HepG2 (cell line): ENCODE results near the gene RPP25L. TPM values are rescaled to one million over a fixed set of nuclear protein-coding genes. Genes with fewer than 3 reads are reported as not detected.
A peak's percentile ranks its signal among the peaks of the same experiment; 100 is the strongest.

Source experiments
- ATAC-seq: fragments of 200-7000 bp; cut with Tn5 transposase; 3 replicates; pipeline ENCODE4 v1.9.1; 2020; ENCODE audit warnings: mild to moderate bottlenecking, moderate library complexity
- BruUV-seq: library from RNA; stranded (reverse); fragments of 400-500 nt; replicated peaks from 2 replicates; lab custom pipeline; 2021; lab: Mats Ljungman, UMichigan
- CTCF ChIA-PET: fragments of 300-600 bp; formaldehyde crosslinking; extraction: SDS; loops from one replicate; lab custom pipeline; 2021; ENCODE audit warnings: low total read pairs, inconsistent platforms, low intra/inter-chr PET ratio; lab: Yijun Ruan, JAX
- POLR2A ChIA-PET: fragments of 350-600 bp; sonication (Branson Sonifier 250); formaldehyde crosslinking; loops from one replicate; lab custom pipeline; 2020; ENCODE audit warnings: antibody characterized with exemption, inconsistent platforms; lab: Yijun Ruan, JAX
- DNase-seq: peaks from one replicate; pipeline ENCODE4 v3.0.0-alpha.2; 2015; ENCODE audit warnings: low spot score
- FAIRE-seq: peaks from 3 replicates; lab custom pipeline; 2011; peaks lifted over from hg19 to GRCh38; lab: Jason Lieb, UNC
- H2AFZ ChIP-seq: one replicate; pipeline ENCODE4 v1.6.1; 2011; ENCODE audit warnings: low read length, inconsistent platforms
- H3K27ac ChIP-seq: fragments of 300-600 bp; 3 replicates; pipeline ENCODE4 v1.8.0; 2011; ENCODE audit warnings: mixed run types, mild to moderate bottlenecking, mixed read lengths, low read length, inconsistent platforms; ENCODE audit not compliant: insufficient read depth; ENCODE audit errors: extremely low read length
- H3K27me3 ChIP-seq, 2 experiments: fragments of 200-600 bp in 1 of 2; 2 replicates in 1 of 2; 3 replicates in 1 of 2; pipeline versions ENCODE4 v1.6.0 to v1.8.0; 2011; ENCODE audit warnings: low read length in 2 of 2, mild to moderate bottlenecking in 2 of 2, moderate library complexity in 2 of 2, inconsistent platforms in 1 of 2; ENCODE audit not compliant: insufficient read depth in 2 of 2, control insufficient read depth in 1 of 2
- H3K36me3 ChIP-seq, 2 experiments: fragments of 200-600 bp in 1 of 2; replicated peaks in 1 of 2; 2 replicates in 1 of 2; 3 replicates in 1 of 2; pipeline versions ENCODE4 v1.5.1 to v1.8.0; 2011; ENCODE audit warnings: low read length in 2 of 2, inconsistent platforms in 1 of 2; ENCODE audit not compliant: insufficient read depth in 2 of 2, control insufficient read depth in 1 of 2
- H3K4me1 ChIP-seq: 2 replicates; pipeline ENCODE4 v1.5.1; 2012; ENCODE audit warnings: low read length, inconsistent platforms; ENCODE audit not compliant: insufficient read depth
- H3K4me2 ChIP-seq: 2 replicates; pipeline ENCODE4 v1.6.0; 2011; ENCODE audit warnings: low read depth, low read length, inconsistent platforms
- H3K4me3 ChIP-seq, 3 experiments: fragments of 200-600 bp in 1 of 3; sonication (generic), shearing (Covaris generic) in 1 of 3; replicated peaks in 1 of 3; 2 replicates each; pipeline ENCODE4 v1.5.1; 2011 to 2016; ENCODE audit warnings: low read length in 3 of 3, inconsistent platforms in 2 of 3, low read depth in 2 of 3, mild to moderate bottlenecking in 2 of 3, control low read depth in 1 of 3, mixed read lengths in 1 of 3; ENCODE audit not compliant: insufficient read depth in 1 of 3
- H3K79me2 ChIP-seq: one replicate; pipeline ENCODE4 v1.6.1; 2011; ENCODE audit warnings: low read length, inconsistent platforms; ENCODE audit not compliant: insufficient read depth
- H3K9ac ChIP-seq: 2 replicates; pipeline ENCODE4 v1.6.0; 2011; ENCODE audit warnings: mild to moderate bottlenecking, low read depth, low read length, inconsistent platforms; ENCODE audit not compliant: insufficient read depth
- H3K9me3 ChIP-seq: 2 replicates; pipeline ENCODE4 v1.5.1; 2012; ENCODE audit warnings: mild to moderate bottlenecking, low read length
- H4K20me1 ChIP-seq: 2 replicates; pipeline ENCODE4 v1.6.0; 2011; ENCODE audit warnings: inconsistent platforms, mild to moderate bottlenecking, low read length, moderate library complexity; ENCODE audit not compliant: insufficient read depth
- ARID4A ChIP-seq: sonication (generic); formaldehyde crosslinking; IDR thresholded peaks from 2 replicates; pipeline ENCODE4 v1.5.0; 2020; ENCODE audit warnings: mild to moderate bottlenecking, missing genetic modification reagents, borderline replicate concordance
- DPF2 ChIP-seq: sonication (generic); formaldehyde crosslinking; IDR thresholded peaks from 2 replicates; pipeline ENCODE4 v1.4.0; 2020; ENCODE audit warnings: mild to moderate bottlenecking, low read depth, missing genetic modification reagents, borderline replicate concordance
- EHMT2 ChIP-seq: fragments of 200-600 bp; sonication (generic); IDR thresholded peaks from 2 replicates; pipeline ENCODE4 v1.7.0; 2017; ENCODE audit warnings: antibody characterized with exemption, low read depth, low read length, borderline replicate concordance
- FOXA1 ChIP-seq, 2 experiments: fragments of 450-650 bp in 1 of 2; sonication (generic) in 1 of 2; formaldehyde crosslinking in 1 of 2; IDR thresholded peaks; 2 replicates each; pipeline versions ENCODE4 v1.4.0 to v1.6.1; 2016 to 2020; ENCODE audit warnings: missing genetic modification reagents in 1 of 2
- HNF4A ChIP-seq: sonication (generic); formaldehyde crosslinking; IDR thresholded peaks from 2 replicates; pipeline ENCODE4 v1.4.0; 2020; ENCODE audit warnings: missing genetic modification reagents
- HNRNPH1 ChIP-seq: fragments of 200-400 bp; formaldehyde crosslinking; optimal IDR thresholded peaks from 2 replicates; pipeline ENCODE3; 2017; ENCODE audit warnings: mild to moderate bottlenecking, low read depth, low read length
- NR2F6 ChIP-seq, 2 experiments: IDR thresholded peaks; 2 replicates each; pipeline ENCODE4 v1.6.1; 2016; ENCODE audit warnings: antibody characterized with exemption in 1 of 2, mild to moderate bottlenecking in 1 of 2
- PLRG1 ChIP-seq: fragments of 450-650 bp; conservative IDR thresholded peaks from 2 replicates; pipeline ENCODE4 v1.6.1; 2016
- TEAD3 ChIP-seq: optimal IDR thresholded peaks from 2 replicates; pipeline ENCODE3; 2016; ENCODE audit warnings: borderline replicate concordance
- ZNF235 ChIP-seq: sonication (generic); formaldehyde crosslinking; IDR thresholded peaks from 2 replicates; pipeline ENCODE4 v1.8.1; 2023; ENCODE audit warnings: mild to moderate bottlenecking, missing genetic modification reagents, borderline replicate concordance
- ZNF263 ChIP-seq: sonication (generic); formaldehyde crosslinking; IDR thresholded peaks from 2 replicates; pipeline ENCODE4 v1.4.0; 2020; ENCODE audit warnings: missing genetic modification reagents
- ZNF276 ChIP-seq: sonication (generic); formaldehyde crosslinking; IDR thresholded peaks from 2 replicates; pipeline ENCODE4 v1.4.0; 2020; ENCODE audit warnings: mild to moderate bottlenecking, low read depth, missing genetic modification reagents
- ZNF552 ChIP-seq: sonication (generic); formaldehyde crosslinking; IDR thresholded peaks from 2 replicates; pipeline ENCODE4 v1.9.0; 2022; ENCODE audit warnings: missing genetic modification reagents, mild to moderate bottlenecking, borderline replicate concordance
- ZNF672 ChIP-seq: sonication (generic); formaldehyde crosslinking; IDR thresholded peaks from 2 replicates; pipeline ENCODE4 v1.8.1; 2022; ENCODE audit warnings: missing genetic modification reagents
- ZNF746 ChIP-seq: sonication (generic); formaldehyde crosslinking; IDR thresholded peaks from 2 replicates; pipeline ENCODE4 v1.8.0; 2022; ENCODE audit warnings: mild to moderate bottlenecking, missing genetic modification reagents
- ZSCAN25 ChIP-seq: sonication (generic); formaldehyde crosslinking; IDR thresholded peaks from 2 replicates; pipeline ENCODE4 v1.8.0; 2022; ENCODE audit warnings: mild to moderate bottlenecking, missing genetic modification reagents
- WGBS: methylation state at CpG from one replicate; pipeline ENCODE4 v1.1.6; 2017; ENCODE audit warnings: low lambda C conversion rate; 5-methylcytosine and 5-hydroxymethylcytosine counted together
- in situ Hi-C: cut with HindIII; loops from 2 replicates; pipeline ENCODE4 v1.10.0; 2017; ENCODE audit warnings: low pct_unique_long_range_greater_than_20kb; ENCODE audit not compliant: extremely low pct_ligation_motif_present
- intact Hi-C: fragments of 100-400 bp; cut with micrococcal nuclease; formaldehyde crosslinking; loops from one replicate; pipeline ENCODE4 v1.10.0; 2022; ENCODE audit not compliant: unreplicated experiment
- polyA plus RNA-seq, 8 experiments: library from polyadenylated mRNA; depleted of rRNA in 3 of 8; stranded (reverse) in 7 of 8; unstranded in 1 of 8; fragments of >200 nt; fragmentation: Illumina TruSeq in 4 of 8; extraction: Trizol in 4 of 8; gene quantifications; 2 replicates each; pipeline versions ENCODE4 v1.2.1 to v1.2.3, GENCODE V29; 2011 to 2016; ENCODE audit warnings: low read depth in 4 of 8, missing spikeins in 1 of 8, mixed read lengths in 1 of 8; ENCODE audit not compliant: insufficient read depth in 1 of 8
- total RNA-seq, 5 experiments: library from RNA; depleted of rRNA; stranded (reverse); fragments of >200 nt; fragmentation: Illumina TruSeq; extraction: Trizol; gene quantifications; 2 replicates each; pipeline ENCODE4 v1.2.3, GENCODE V29; 2016; ENCODE audit warnings: low read depth in 1 of 5

Gene RPP25L
- total and polyA plus RNA-seq, 2 of the 13 experiments (the other 11 are each of a cell fraction or from before 2014, with no cell fraction given) = 24.5 to 27.3 TPM

- TF ChIP-seq PLRG1 (no peak), ZNF235 (CRISPR knock-in tag) (no peak), HNRNPH1 (no peak)
These were observed 21.3 kb upstream of the RPP25L start (continued) for GRCh38 chr9:34633166-34633565.

- POLR2A ChIA-PET = interaction anchor here (1.5 to 2.0 kb wide), 2 partner anchors 11 to 17 kb away, joined by 4 to 9 read pairs; partner anchors contain the start of gene DCTN3
- ATAC-seq (peak; percentile 66), FAIRE-seq (peak; percentile 94), DNase-seq (peak; percentile 48)
- CTCF ChIA-PET = interaction anchor here (4.5 kb wide), 1 partner anchor 17 kb away, joined by 54 read pairs; the partner anchor contains the start of gene RPP25L
- H3K9ac ChIP-seq = no peak overlapping the region
- in situ Hi-C loops = no loop called here
- peak overlapping the region in 1 of 3 experiments; percentile 3; a peak in 1 of 6 replicates for H3K4me3 ChIP-seq
- peaks cover 2 to 20% of the 10 kb centered on the region in 2 experiments; a peak in 3 of 5 replicates for H3K27me3 ChIP-seq
- H2AFZ ChIP-seq = no peak overlapping the region
- no peaks in the 10 kb centered on the region for H3K9me3 ChIP-seq
- WGBS = 10% methylated on average over 5 of the region's 5 CpGs
- no peak overlapping the region for H3K27ac ChIP-seq
- intact Hi-C loops = no loop called here
- no peaks in the 10 kb centered on the region for H4K20me1 ChIP-seq
- H3K79me2 ChIP-seq = peaks cover under 1% of the 10 kb centered on the region
- peaks cover 46% of the 10 kb centered on the region for H3K4me1 ChIP-seq
- peaks cover 3 to 4% of the 10 kb centered on the region in 2 experiments; a peak in 3 of 5 replicates for H3K36me3 ChIP-seq
- BruUV-seq = no TSS peak
- peak overlapping the region; percentile 52 for H3K4me2 ChIP-seq
- TF ChIP-seq ZNF672 (CRISPR knock-in tag) = no peak
- TF ChIP-seq ZNF263 (CRISPR knock-in tag) = peak; percentile 93
- peak; percentile 18; the same call in 1 of the 2 replicates for TF ChIP-seq ARID4A (CRISPR knock-in tag)
- peak; percentile 69 for TF ChIP-seq HNF4A (CRISPR knock-in tag)
- 0 out of 2 replicates have a peak, but pooled peaks have one; percentile 14 for TF ChIP-seq DPF2 (CRISPR knock-in tag)
- TF ChIP-seq ZNF276 (CRISPR knock-in tag) = no peak
- TF ChIP-seq TEAD3 = peak; percentile 44
- TF ChIP-seq EHMT2 = no peak
- peak; percentile 66; the same call in 1 of the 2 replicates for TF ChIP-seq ZSCAN25 (CRISPR knock-in tag)
- peak; percentile 33; the same call in 1 of the 2 replicates for TF ChIP-seq ZNF746 (CRISPR knock-in tag)
- no peak for TF ChIP-seq FOXA1 (IDR thresholded peaks at IDR 0.05)
- 0 out of 2 replicates have a peak, but pooled peaks have one; percentile 6 for TF ChIP-seq FOXA1 (CRISPR knock-in tag; IDR thresholded peaks at IDR 0.05)
- TF ChIP-seq NR2F6 (IDR thresholded peaks at IDR 0.05) = peak; percentile 53; the same call in 1 of the 2 replicates
- TF ChIP-seq NR2F6 (CRISPR knock-in tag; IDR thresholded peaks at IDR 0.05) = peak; percentile 60; the same call in 1 of the 2 replicates
- TF ChIP-seq ZNF552 (CRISPR knock-in tag) = no peak
These were observed 18.7 kb upstream of the RPP25L start for GRCh38 chr9:34630402-34631154.
